Measurements from ENCODE around the gene KLHDC3. TPM values are rescaled to one million over a fixed set of nuclear protein-coding genes. Genes with fewer than 3 reads are reported as not detected.
A peak's percentile ranks its signal among the peaks of the same experiment; 100 is the strongest.

Gene KLHDC3
- total and polyA plus RNA-seq, 10 of the 15 experiments (the other 5 are each of a cell fraction or from before 2014, with no cell fraction given), result 2.4 to 102 (median 55.4) TPM

GRCh38 chr6:43053545-43054205 is 39.6 kb downstream of the KLHDC3 start, which contains the start of gene CUL7 (continued):
- TF ChIP-seq SMAD1 (IDR thresholded peaks at IDR 0.05; ENCODE audit: low read depth, partially characterized antibody), result no peak
- TF ChIP-seq CREM (IDR thresholded peaks at IDR 0.05; ENCODE audit: low read depth), result peak; percentile 41; the same call in 1 of the 2 replicates
- 0 out of 4 replicates have a peak, but pooled peaks of 1 of the 2 experiments have one; percentile 15 for TF ChIP-seq EP300 (IDR thresholded peaks at IDR 0.05; ENCODE audit: borderline replicate concordance in 1 of 2, control insufficient read depth in 1 of 2, low read depth in 2 of 2, low read length in 2 of 2)
- TF ChIP-seq, protein P1, sequence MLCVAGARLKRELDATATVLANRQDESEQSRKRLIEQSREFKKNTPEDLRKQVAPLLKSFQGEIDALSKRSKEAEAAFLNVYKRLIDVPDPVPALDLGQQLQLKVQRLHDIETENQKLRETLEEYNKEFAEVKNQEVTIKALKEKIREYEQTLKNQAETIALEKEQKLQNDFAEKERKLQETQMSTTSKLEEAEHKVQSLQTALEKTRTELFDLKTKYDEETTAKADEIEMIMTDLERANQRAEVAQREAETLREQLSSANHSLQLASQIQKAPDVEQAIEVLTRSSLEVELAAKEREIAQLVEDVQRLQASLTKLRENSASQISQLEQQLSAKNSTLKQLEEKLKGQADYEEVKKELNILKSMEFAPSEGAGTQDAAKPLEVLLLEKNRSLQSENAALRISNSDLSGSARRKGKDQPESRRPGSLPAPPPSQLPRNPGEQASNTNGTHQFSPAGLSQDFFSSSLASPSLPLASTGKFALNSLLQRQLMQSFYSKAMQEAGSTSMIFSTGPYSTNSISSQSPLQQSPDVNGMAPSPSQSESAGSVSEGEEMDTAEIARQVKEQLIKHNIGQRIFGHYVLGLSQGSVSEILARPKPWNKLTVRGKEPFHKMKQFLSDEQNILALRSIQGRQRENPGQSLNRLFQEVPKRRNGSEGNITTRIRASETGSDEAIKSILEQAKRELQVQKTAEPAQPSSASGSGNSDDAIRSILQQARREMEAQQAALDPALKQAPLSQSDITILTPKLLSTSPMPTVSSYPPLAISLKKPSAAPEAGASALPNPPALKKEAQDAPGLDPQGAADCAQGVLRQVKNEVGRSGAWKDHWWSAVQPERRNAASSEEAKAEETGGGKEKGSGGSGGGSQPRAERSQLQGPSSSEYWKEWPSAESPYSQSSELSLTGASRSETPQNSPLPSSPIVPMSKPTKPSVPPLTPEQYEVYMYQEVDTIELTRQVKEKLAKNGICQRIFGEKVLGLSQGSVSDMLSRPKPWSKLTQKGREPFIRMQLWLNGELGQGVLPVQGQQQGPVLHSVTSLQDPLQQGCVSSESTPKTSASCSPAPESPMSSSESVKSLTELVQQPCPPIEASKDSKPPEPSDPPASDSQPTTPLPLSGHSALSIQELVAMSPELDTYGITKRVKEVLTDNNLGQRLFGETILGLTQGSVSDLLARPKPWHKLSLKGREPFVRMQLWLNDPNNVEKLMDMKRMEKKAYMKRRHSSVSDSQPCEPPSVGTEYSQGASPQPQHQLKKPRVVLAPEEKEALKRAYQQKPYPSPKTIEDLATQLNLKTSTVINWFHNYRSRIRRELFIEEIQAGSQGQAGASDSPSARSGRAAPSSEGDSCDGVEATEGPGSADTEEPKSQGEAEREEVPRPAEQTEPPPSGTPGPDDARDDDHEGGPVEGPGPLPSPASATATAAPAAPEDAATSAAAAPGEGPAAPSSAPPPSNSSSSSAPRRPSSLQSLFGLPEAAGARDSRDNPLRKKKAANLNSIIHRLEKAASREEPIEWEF (IDR thresholded peaks at IDR 0.05; ENCODE audit: insufficient replicate concordance, low read depth, low read length), result no peak
- TF ChIP-seq ZBED1 (IDR thresholded peaks at IDR 0.05; ENCODE audit: borderline replicate concordance), result peak; percentile 86; the same call in 1 of the 2 replicates
- TF ChIP-seq, protein P2, sequence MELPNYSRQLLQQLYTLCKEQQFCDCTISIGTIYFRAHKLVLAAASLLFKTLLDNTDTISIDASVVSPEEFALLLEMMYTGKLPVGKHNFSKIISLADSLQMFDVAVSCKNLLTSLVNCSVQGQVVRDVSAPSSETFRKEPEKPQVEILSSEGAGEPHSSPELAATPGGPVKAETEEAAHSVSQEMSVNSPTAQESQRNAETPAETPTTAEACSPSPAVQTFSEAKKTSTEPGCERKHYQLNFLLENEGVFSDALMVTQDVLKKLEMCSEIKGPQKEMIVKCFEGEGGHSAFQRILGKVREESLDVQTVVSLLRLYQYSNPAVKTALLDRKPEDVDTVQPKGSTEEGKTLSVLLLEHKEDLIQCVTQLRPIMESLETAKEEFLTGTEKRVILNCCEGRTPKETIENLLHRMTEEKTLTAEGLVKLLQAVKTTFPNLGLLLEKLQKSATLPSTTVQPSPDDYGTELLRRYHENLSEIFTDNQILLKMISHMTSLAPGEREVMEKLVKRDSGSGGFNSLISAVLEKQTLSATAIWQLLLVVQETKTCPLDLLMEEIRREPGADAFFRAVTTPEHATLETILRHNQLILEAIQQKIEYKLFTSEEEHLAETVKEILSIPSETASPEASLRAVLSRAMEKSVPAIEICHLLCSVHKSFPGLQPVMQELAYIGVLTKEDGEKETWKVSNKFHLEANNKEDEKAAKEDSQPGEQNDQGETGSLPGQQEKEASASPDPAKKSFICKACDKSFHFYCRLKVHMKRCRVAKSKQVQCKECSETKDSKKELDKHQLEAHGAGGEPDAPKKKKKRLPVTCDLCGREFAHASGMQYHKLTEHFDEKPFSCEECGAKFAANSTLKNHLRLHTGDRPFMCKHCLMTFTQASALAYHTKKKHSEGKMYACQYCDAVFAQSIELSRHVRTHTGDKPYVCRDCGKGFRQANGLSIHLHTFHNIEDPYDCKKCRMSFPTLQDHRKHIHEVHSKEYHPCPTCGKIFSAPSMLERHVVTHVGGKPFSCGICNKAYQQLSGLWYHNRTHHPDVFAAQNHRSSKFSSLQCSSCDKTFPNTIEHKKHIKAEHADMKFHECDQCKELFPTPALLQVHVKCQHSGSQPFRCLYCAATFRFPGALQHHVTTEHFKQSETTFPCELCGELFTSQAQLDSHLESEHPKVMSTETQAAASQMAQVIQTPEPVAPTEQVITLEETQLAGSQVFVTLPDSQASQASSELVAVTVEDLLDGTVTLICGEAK (IDR thresholded peaks at IDR 0.05; ENCODE audit: borderline replicate concordance), result peak; percentile 87
- peak; percentile 58 for TF ChIP-seq HCFC1 (IDR thresholded peaks at IDR 0.05; ENCODE audit: low read length)
- TF ChIP-seq POU2F2 (IDR thresholded peaks at IDR 0.05; ENCODE audit: borderline replicate concordance, low read depth, low read length), result peak; percentile 72; the same call in 1 of the 3 replicates
- no peak for TF ChIP-seq RCOR1 (conservative IDR thresholded peaks at IDR 0.05; ENCODE audit: low read depth, low read length)
- TF ChIP-seq, protein P3, sequence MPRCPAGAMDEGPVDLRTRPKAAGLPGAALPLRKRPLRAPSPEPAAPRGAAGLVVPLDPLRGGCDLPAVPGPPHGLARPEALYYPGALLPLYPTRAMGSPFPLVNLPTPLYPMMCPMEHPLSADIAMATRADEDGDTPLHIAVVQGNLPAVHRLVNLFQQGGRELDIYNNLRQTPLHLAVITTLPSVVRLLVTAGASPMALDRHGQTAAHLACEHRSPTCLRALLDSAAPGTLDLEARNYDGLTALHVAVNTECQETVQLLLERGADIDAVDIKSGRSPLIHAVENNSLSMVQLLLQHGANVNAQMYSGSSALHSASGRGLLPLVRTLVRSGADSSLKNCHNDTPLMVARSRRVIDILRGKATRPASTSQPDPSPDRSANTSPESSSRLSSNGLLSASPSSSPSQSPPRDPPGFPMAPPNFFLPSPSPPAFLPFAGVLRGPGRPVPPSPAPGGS (IDR thresholded peaks at IDR 0.05; ENCODE audit: borderline replicate concordance, insufficient read depth, low read depth, low read length, poor library complexity, severe bottlenecking), result peak; percentile 85
- TF ChIP-seq, protein P4, sequence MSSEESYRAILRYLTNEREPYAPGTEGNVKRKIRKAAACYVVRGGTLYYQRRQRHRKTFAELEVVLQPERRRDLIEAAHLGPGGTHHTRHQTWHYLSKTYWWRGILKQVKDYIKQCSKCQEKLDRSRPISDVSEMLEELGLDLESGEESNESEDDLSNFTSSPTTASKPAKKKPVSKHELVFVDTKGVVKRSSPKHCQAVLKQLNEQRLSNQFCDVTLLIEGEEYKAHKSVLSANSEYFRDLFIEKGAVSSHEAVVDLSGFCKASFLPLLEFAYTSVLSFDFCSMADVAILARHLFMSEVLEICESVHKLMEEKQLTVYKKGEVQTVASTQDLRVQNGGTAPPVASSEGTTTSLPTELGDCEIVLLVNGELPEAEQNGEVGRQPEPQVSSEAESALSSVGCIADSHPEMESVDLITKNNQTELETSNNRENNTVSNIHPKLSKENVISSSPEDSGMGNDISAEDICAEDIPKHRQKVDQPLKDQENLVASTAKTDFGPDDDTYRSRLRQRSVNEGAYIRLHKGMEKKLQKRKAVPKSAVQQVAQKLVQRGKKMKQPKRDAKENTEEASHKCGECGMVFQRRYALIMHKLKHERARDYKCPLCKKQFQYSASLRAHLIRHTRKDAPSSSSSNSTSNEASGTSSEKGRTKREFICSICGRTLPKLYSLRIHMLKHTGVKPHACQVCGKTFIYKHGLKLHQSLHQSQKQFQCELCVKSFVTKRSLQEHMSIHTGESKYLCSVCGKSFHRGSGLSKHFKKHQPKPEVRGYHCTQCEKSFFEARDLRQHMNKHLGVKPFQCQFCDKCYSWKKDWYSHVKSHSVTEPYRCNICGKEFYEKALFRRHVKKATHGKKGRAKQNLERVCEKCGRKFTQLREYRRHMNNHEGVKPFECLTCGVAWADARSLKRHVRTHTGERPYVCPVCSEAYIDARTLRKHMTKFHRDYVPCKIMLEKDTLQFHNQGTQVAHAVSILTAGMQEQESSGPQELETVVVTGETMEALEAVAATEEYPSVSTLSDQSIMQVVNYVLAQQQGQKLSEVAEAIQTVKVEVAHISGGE (CRISPR knock-in tag; IDR thresholded peaks at IDR 0.05), result 0 out of 2 replicates have a peak, but pooled peaks have one; percentile 38
- no peak for TF ChIP-seq HDAC2 (IDR thresholded peaks at IDR 0.05)
- peak; percentile 93 for TF ChIP-seq IKZF1 (conservative IDR thresholded peaks at IDR 0.05)
- TF ChIP-seq RFX5 (IDR thresholded peaks at IDR 0.05; ENCODE audit: low read depth, low read length), result no peak

Measured in GM12878 (cell line).